Measurements from ENCODE around the gene ADGRA1. TPM values are rescaled to one million over a fixed set of nuclear protein-coding genes. Genes with fewer than 3 reads are reported as not detected.
A peak's percentile ranks its signal among the peaks of the same experiment; 100 is the strongest.

Gene ADGRA1
- total RNA-seq, 1 donor: not detected

- TF ChIP-seq CTCF (IDR thresholded peaks at IDR 0.05; ENCODE audit: insufficient read depth, low read length): no peak
- DNase-seq (ENCODE audit: low read depth): no peak
- no peak overlapping the region for H3K4me3 ChIP-seq (ENCODE audit: low read depth, low read length)
Observed at GRCh38 chr10:133121479-133121878, 33.8 kb downstream of the ADGRA1 start.

GRCh38 chr10:133122171-133122935, 34.6 kb downstream of the ADGRA1 start:
- TF ChIP-seq CTCF (IDR thresholded peaks at IDR 0.05; ENCODE audit: insufficient read depth, low read length): no peak
- H3K4me3 ChIP-seq (ENCODE audit: low read depth, low read length): no peak overlapping the region
- DNase-seq (ENCODE audit: low read depth): no peak

GRCh38 chr10:133123050-133123745, 35.5 kb downstream of the ADGRA1 start:
- DNase-seq (ENCODE audit: low read depth): no peak
- TF ChIP-seq CTCF (IDR thresholded peaks at IDR 0.05; ENCODE audit: insufficient read depth, low read length): no peak
- no peak overlapping the region for H3K4me3 ChIP-seq (ENCODE audit: low read depth, low read length)

GRCh38 chr10:133123746-133124356, 36.1 kb downstream of the ADGRA1 start:
- no peak overlapping the region for H3K4me3 ChIP-seq (ENCODE audit: low read depth, low read length)
- DNase-seq (ENCODE audit: low read depth): no peak
- TF ChIP-seq CTCF (IDR thresholded peaks at IDR 0.05; ENCODE audit: insufficient read depth, low read length): no peak

GRCh38 chr10:133124357-133125211, 36.9 kb downstream of the ADGRA1 start:
- no peak overlapping the region for H3K4me3 ChIP-seq (ENCODE audit: low read depth, low read length)
- peak; percentile 48 for TF ChIP-seq CTCF (IDR thresholded peaks at IDR 0.05; ENCODE audit: insufficient read depth, low read length)
- DNase-seq (ENCODE audit: low read depth): peak; percentile 1

GRCh38 chr10:133125901-133126300, 38.2 kb downstream of the ADGRA1 start:
- no peak for TF ChIP-seq CTCF (IDR thresholded peaks at IDR 0.05; ENCODE audit: insufficient read depth, low read length)
- no peak for DNase-seq (ENCODE audit: low read depth)
- H3K4me3 ChIP-seq (ENCODE audit: low read depth, low read length): no peak overlapping the region
